ENCODE results near the gene CEP104.
A peak's percentile ranks its signal among the peaks of the same experiment; 100 is the strongest.

The CEP104 gene

GRCh38 chr1:3790952-3791351, 66.1 kb downstream of the CEP104 start:
- no peak for DNase-seq

GRCh38 chr1:3790500-3790923, 66.5 kb downstream of the CEP104 start:
- DNase-seq, result no peak

GRCh38 chr1:3789421-3790300, 67.3 kb downstream of the CEP104 start:
- no peak for DNase-seq

- no peak for DNase-seq
Measured at GRCh38 chr1:3788756-3789420, 68.1 kb downstream of the CEP104 start.

- DNase-seq, result no peak
Measured at GRCh38 chr1:3787745-3788605, 69.0 kb downstream of the CEP104 start.

- no peak for DNase-seq
Measured at GRCh38 chr1:3787349-3787715, 69.7 kb downstream of the CEP104 start.

GRCh38 chr1:3786468-3787348, 70.3 kb downstream of the CEP104 start:
- no peak for DNase-seq

GRCh38 chr1:3785456-3786157, 71.4 kb downstream of the CEP104 start:
- no peak for DNase-seq

GRCh38 chr1:3785045-3785444, 72.0 kb downstream of the CEP104 start:
- DNase-seq, result no peak

GRCh38 chr1:3783651-3784474, 73.1 kb downstream of the CEP104 start:
- DNase-seq, result no peak

GRCh38 chr1:3780901-3781300, 76.1 kb downstream of the CEP104 start:
- DNase-seq, result no peak

- no peak for DNase-seq
Measured at GRCh38 chr1:3779912-3780416, 77.0 kb downstream of the CEP104 start.

GRCh38 chr1:3779265-3779911, 77.6 kb downstream of the CEP104 start:
- no peak for DNase-seq

GRCh38 chr1:3778590-3779264, 78.3 kb downstream of the CEP104 start:
- no peak for DNase-seq

GRCh38 chr1:3777647-3778589, 79.1 kb downstream of the CEP104 start:
- DNase-seq, result no peak

GRCh38 chr1:3777078-3777547, 79.9 kb downstream of the CEP104 start:
- no peak for DNase-seq

- DNase-seq, result peak; percentile 33
Measured at GRCh38 chr1:3776231-3776961, 80.6 kb downstream of the CEP104 start.
